Skeletal muscle satellite cell (primary cell): ENCODE data around the gene FARP1.

Source experiments
- H3K27me3 ChIP-seq: 2 replicates; pipeline ENCODE4 v1.7.0; 2013; ENCODE audit warnings: low read length; ENCODE audit not compliant: control insufficient read depth, insufficient read depth
- H3K36me3 ChIP-seq: 2 replicates; pipeline ENCODE4 v1.7.0; 2013; ENCODE audit warnings: mild to moderate bottlenecking, control low read depth, low read length; ENCODE audit not compliant: insufficient read depth
- H3K4me1 ChIP-seq: 2 replicates; pipeline ENCODE4 v1.7.0; 2013; ENCODE audit warnings: low read length; ENCODE audit not compliant: control insufficient read depth, insufficient read depth
- H3K4me2 ChIP-seq: 2 replicates; pipeline ENCODE4 v1.7.0; 2013; ENCODE audit warnings: mild to moderate bottlenecking, low read length
- H3K4me3 ChIP-seq: 2 replicates; pipeline ENCODE4 v1.7.0; 2013; ENCODE audit warnings: low read length
- H3K9ac ChIP-seq: 2 replicates; pipeline ENCODE4 v1.7.0; 2013; ENCODE audit warnings: mild to moderate bottlenecking, low read depth, low read length, moderate library complexity
- H3K9me3 ChIP-seq: replicated peaks from 2 replicates; pipeline ENCODE4 v1.7.0; 2013; ENCODE audit warnings: mild to moderate bottlenecking, control low read depth, low read length

FARP1 gene

DNA sequence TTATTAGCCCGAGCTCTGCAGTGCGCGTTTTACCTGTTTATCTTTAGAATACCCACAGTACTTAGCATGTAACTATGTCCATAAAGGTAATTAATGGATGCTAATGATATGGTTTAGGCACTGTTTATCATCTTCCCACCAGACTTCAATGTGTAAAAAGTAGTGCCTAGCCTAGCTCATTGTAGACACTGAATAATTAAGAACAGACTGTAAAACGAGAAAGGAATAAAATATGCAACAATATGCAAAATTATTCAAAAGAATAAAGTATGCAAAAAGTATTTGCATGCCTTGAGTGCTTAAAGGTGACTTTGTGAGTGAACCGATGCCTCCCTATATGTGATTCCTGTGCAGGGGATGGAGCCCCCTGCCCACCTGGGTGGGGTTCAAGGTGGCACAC, 69.9 kb downstream of the FARP1 start:
- no peak overlapping the region for H3K9ac ChIP-seq
- H3K9me3 ChIP-seq = no peaks in the 10 kb centered on the region
- no peak overlapping the region for H3K4me2 ChIP-seq
- H3K4me1 ChIP-seq = peaks cover 40% of the 10 kb centered on the region
- H3K27me3 ChIP-seq = no peaks in the 10 kb centered on the region
- no peak overlapping the region for H3K4me3 ChIP-seq
- H3K36me3 ChIP-seq = no peaks in the 10 kb centered on the region

GRCh38 chr13:98213354-98213753, 70.5 kb downstream of the FARP1 start:
- H3K27me3 ChIP-seq = no peaks in the 10 kb centered on the region
- no peak overlapping the region for H3K9ac ChIP-seq
- H3K9me3 ChIP-seq = no peaks in the 10 kb centered on the region
- peaks cover 40% of the 10 kb centered on the region for H3K4me1 ChIP-seq
- no peak overlapping the region for H3K4me2 ChIP-seq
- H3K36me3 ChIP-seq = no peaks in the 10 kb centered on the region
- H3K4me3 ChIP-seq = no peak overlapping the region

GRCh38 chr13:98214008-98214643, 71.2 kb downstream of the FARP1 start:
- peaks cover 40% of the 10 kb centered on the region for H3K4me1 ChIP-seq
- peak overlapping the region; percentile 24 for H3K9ac ChIP-seq

DNA sequence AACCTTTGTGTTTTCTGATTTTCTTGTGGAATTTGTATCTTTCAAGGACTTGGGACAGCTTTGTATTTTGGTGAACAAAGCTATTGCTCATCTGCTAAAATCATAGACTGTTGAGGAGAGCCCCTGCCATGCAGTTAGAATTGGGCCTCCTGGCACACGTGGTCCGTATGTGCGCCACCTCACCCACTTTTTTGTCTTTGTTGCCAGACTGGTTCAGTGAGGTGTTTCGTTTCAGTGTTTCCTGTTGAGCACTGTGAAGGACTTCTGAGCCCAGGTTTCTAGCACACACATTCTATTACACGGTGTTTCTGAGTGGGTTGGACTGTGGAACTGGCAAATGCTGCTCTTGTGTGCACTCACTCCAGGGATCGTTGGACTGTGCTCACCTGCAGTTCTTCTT, 71.8 kb downstream of the FARP1 start:
- peaks cover 40% of the 10 kb centered on the region for H3K4me1 ChIP-seq
- H3K4me3 ChIP-seq = no peak overlapping the region
- H3K36me3 ChIP-seq = no peaks in the 10 kb centered on the region
- no peaks in the 10 kb centered on the region for H3K9me3 ChIP-seq
- H3K9ac ChIP-seq = peak overlapping the region; percentile 5
- peak overlapping the region; percentile 58 for H3K4me2 ChIP-seq
- no peaks in the 10 kb centered on the region for H3K27me3 ChIP-seq

More at GRCh38 chr13:98214008-98214643, 71.2 kb downstream of the FARP1 start:
- peak overlapping the region; percentile 33 for H3K4me3 ChIP-seq
- no peaks in the 10 kb centered on the region for H3K27me3 ChIP-seq
- no peaks in the 10 kb centered on the region for H3K36me3 ChIP-seq
- peak overlapping the region; percentile 58 for H3K4me2 ChIP-seq
- no peaks in the 10 kb centered on the region for H3K9me3 ChIP-seq

GRCh38 chr13:98215508-98215907, 72.6 kb downstream of the FARP1 start:
- Histone ChIP-seq H3K36me3 (no peaks in the 10 kb centered on the region), H3K9ac (no peak overlapping the region)

GRCh38 chr13:98216135-98216565, 73.3 kb downstream of the FARP1 start:
- H3K9me3 ChIP-seq = no peaks in the 10 kb centered on the region
- H3K9ac ChIP-seq = no peak overlapping the region
- no peak overlapping the region for H3K4me3 ChIP-seq
- H3K27me3 ChIP-seq = no peaks in the 10 kb centered on the region
- peak overlapping the region; percentile 40 for H3K4me2 ChIP-seq
- H3K4me1 ChIP-seq = peaks cover 36% of the 10 kb centered on the region
- H3K36me3 ChIP-seq = no peaks in the 10 kb centered on the region

More at GRCh38 chr13:98215508-98215907, 72.6 kb downstream of the FARP1 start:
- Histone ChIP-seq H3K4me3 (no peak overlapping the region), H3K9me3 (no peaks in the 10 kb centered on the region), H3K4me1 (peaks cover 36% of the 10 kb centered on the region), H3K4me2 (no peak overlapping the region), H3K27me3 (no peaks in the 10 kb centered on the region)

DNA sequence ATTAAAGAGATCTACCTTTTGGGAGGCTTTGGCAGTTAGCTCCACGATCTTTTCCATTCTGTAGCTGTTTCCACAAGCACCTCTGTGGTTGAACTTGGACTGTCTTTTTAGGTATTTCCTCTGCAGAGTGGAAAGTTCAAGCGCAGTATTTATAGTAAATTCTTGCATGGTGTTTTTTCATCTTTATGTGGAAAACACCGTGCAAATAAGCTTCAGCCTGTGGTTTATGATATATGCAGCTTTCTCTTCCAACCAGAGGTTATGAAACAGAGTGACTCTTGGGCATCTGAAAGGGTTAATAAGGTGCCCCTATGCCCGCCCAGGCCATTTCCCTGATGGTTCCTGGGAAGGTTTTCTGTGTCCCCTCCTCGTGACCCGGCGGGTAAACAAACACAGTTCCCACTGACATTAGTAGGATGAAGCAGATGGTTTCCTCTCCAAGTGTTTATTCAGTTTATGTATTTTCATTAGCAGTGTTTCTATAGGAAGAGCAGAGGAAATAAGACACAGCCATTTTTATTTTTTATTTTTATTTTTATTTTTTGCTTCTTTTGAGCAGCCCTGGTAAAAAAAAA, 73.9 kb downstream of the FARP1 start:
- Histone ChIP-seq H3K36me3 (no peaks in the 10 kb centered on the region), H3K27me3 (no peaks in the 10 kb centered on the region), H3K9ac (no peak overlapping the region), H3K4me2 (no peak overlapping the region), H3K9me3 (no peaks in the 10 kb centered on the region), H3K4me1 (peaks cover 42% of the 10 kb centered on the region), H3K4me3 (no peak overlapping the region)

- H3K4me1 ChIP-seq = peaks cover 47% of the 10 kb centered on the region
- H3K9ac ChIP-seq = no peak overlapping the region
- no peaks in the 10 kb centered on the region for H3K36me3 ChIP-seq
Measured at GRCh38 chr13:98217597-98217996, 74.7 kb downstream of the FARP1 start.

GRCh38 chr13:98219685-98220084, 76.8 kb downstream of the FARP1 start:
- no peaks in the 10 kb centered on the region for H3K36me3 ChIP-seq
- H3K4me3 ChIP-seq = no peak overlapping the region
- no peak overlapping the region for H3K9ac ChIP-seq
- no peaks in the 10 kb centered on the region for H3K27me3 ChIP-seq
- no peaks in the 10 kb centered on the region for H3K9me3 ChIP-seq
- H3K4me2 ChIP-seq = no peak overlapping the region
- H3K4me1 ChIP-seq = peaks cover 32% of the 10 kb centered on the region

More at GRCh38 chr13:98217597-98217996, 74.7 kb downstream of the FARP1 start:
- Histone ChIP-seq H3K4me3 (no peak overlapping the region), H3K9me3 (no peaks in the 10 kb centered on the region), H3K27me3 (no peaks in the 10 kb centered on the region), H3K4me2 (no peak overlapping the region)

GRCh38 chr13:98220271-98220791, 77.4 kb downstream of the FARP1 start:
- Histone ChIP-seq H3K4me2 (no peak overlapping the region), H3K4me1 (peaks cover 26% of the 10 kb centered on the region), H3K4me3 (no peak overlapping the region), H3K27me3 (no peaks in the 10 kb centered on the region), H3K36me3 (no peaks in the 10 kb centered on the region), H3K9ac (no peak overlapping the region), H3K9me3 (no peaks in the 10 kb centered on the region)

- H3K4me3 ChIP-seq = no peak overlapping the region
- H3K27me3 ChIP-seq = no peaks in the 10 kb centered on the region
- H3K36me3 ChIP-seq = no peaks in the 10 kb centered on the region
- no peak overlapping the region for H3K4me2 ChIP-seq
- no peak overlapping the region for H3K9ac ChIP-seq
- H3K9me3 ChIP-seq = no peaks in the 10 kb centered on the region
- H3K4me1 ChIP-seq = peaks cover 18% of the 10 kb centered on the region
Measured at GRCh38 chr13:98221234-98221633, 78.3 kb downstream of the FARP1 start.
